ENCODE measurements around the gene PTPN5.

Gene PTPN5

DNA sequence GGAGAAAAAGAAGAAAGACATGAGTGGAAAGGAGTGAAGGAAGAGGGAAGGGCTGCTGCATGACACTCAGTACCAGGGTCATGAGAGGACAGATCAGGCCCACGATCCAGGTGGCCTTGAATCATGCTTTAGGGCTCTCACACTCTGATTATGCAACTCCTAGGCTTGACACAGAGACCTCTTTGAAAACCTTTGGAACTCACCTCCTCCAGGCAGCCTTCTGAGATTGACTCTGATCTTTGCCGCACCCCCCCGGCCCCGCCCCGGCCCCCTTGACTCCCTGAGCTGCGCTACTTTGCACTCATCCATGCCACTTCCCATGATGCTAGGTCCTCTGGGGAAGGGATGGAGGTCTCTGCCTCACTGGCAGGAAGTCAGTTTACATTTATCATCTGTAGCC is 10.7 kb downstream of the PTPN5 start:
- Histone ChIP-seq H3K4me3 (no peak overlapping the region), H3K27ac (no peak overlapping the region)
- TF ChIP-seq, protein P1, sequence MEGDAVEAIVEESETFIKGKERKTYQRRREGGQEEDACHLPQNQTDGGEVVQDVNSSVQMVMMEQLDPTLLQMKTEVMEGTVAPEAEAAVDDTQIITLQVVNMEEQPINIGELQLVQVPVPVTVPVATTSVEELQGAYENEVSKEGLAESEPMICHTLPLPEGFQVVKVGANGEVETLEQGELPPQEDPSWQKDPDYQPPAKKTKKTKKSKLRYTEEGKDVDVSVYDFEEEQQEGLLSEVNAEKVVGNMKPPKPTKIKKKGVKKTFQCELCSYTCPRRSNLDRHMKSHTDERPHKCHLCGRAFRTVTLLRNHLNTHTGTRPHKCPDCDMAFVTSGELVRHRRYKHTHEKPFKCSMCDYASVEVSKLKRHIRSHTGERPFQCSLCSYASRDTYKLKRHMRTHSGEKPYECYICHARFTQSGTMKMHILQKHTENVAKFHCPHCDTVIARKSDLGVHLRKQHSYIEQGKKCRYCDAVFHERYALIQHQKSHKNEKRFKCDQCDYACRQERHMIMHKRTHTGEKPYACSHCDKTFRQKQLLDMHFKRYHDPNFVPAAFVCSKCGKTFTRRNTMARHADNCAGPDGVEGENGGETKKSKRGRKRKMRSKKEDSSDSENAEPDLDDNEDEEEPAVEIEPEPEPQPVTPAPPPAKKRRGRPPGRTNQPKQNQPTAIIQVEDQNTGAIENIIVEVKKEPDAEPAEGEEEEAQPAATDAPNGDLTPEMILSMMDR (IDR thresholded peaks at IDR 0.05) = no peak
- DNase-seq (ENCODE audit: low spot score) = no peak

DNA sequence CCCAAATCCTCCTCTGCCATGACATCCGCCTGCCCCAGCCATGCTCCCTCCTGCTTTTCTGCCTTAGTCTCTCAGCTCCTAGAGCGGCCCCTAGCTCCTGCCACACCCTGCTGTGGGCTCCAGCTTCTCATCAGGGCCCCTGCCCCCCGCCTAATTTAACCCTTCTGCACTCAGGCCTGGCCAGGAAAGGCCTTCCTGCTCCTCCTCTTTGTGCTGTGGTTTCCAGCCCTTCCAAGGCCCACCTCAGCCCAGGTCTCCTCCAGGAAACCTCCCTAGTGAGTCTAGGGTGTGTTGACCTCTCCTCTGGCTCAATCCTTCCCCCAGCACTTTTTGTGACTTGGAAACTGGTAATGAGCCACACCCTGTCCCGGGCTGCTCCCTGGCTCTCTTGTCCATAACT is 11.3 kb downstream of the PTPN5 start:
- Histone ChIP-seq H3K27ac (no peak overlapping the region), H3K4me3 (no peak overlapping the region)
- TF ChIP-seq, protein P1 (IDR thresholded peaks at IDR 0.05) = no peak
- DNase-seq (ENCODE audit: low spot score) = no peak

DNA sequence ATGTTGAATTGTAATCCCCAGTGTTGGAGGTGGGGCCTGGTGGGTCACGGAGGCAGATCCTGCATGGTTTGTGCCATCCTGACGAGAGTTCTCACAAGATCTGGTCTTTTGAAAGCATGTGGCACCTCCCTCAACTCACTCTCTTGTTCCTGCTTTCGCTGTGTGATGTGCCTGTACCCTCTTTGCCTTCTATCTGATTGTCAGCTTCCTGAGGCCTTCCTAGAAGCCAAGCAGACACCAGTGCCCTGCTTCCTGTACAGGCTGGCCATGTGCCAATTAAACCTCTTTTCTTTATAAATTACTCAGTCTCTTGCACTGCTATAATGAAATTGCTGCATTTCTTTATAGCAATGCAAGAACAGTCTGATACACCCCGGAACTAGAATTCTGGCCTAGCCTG is 13.1 kb downstream of the PTPN5 start:
- Histone ChIP-seq H3K27ac (no peak overlapping the region), H3K4me3 (no peak overlapping the region)
- TF ChIP-seq, protein P1 (IDR thresholded peaks at IDR 0.05) = no peak
- DNase-seq (ENCODE audit: low spot score) = no peak

DNA sequence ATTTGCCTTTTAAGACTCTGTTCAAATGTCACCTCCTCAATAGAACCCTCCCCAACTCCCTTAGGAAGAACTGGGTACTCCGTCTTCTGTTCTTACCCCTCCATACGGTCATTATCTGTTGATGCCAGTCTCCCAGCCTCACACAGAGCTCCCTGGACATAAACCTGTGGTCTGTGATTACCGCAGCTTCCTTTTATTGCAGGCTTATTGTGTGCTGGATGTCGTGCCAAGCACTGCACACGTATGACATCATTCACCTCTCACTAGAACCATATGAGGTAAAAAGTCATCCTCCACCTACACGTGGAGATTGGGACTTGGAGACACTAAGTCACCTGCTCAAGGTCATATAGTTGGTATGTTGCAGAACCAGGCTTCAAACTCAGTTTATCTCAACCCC is 15.3 kb downstream of the PTPN5 start:
- Histone ChIP-seq H3K27ac (no peak overlapping the region), H3K4me3 (no peak overlapping the region)
- no peak for DNase-seq (ENCODE audit: low spot score)
- TF ChIP-seq, protein P1 (IDR thresholded peaks at IDR 0.05) = no peak

DNA sequence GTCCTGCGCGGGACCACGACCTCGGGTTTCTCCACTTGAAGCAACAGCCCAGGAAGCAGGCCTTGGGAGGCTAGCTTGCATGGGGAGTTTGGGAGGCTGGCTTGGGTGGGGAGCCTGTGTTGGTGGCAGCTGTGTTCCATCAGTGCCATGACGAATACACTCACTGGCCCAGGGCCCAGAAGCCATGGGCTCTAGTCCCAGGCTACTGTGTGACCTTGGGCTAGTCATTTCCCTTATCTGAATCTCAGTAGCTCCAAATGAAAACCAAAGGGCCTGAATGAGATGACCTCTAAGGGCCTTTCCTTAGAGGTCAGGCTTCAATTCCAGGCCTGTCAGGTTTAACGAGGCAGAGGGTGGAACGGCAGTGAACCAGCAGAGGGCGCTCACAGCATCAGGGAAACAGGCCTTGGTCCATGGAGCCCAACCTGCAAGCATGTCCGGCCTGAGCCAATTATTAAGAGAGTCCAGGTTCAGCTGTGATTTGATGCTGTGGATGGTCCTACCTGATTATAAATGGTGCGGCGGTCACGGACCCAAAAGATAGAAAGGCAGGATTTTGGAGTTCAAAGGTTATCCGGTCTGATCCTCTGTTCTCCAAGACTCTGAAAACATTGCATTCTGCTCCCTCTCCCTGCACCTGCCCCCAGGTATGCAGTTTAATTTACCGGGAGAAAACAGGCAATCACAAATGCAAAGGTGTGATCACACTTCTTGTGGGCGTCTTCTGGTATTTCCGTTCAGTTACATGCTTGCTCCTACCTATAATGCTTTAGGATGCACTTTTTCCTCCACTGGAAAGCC is 15.9 kb downstream of the PTPN5 start:
- no peak overlapping the region for H3K4me3 ChIP-seq
- H3K27ac ChIP-seq = no peak overlapping the region
- TF ChIP-seq, protein P1 (IDR thresholded peaks at IDR 0.05) = no peak
- no peak for DNase-seq (ENCODE audit: low spot score)

DNA sequence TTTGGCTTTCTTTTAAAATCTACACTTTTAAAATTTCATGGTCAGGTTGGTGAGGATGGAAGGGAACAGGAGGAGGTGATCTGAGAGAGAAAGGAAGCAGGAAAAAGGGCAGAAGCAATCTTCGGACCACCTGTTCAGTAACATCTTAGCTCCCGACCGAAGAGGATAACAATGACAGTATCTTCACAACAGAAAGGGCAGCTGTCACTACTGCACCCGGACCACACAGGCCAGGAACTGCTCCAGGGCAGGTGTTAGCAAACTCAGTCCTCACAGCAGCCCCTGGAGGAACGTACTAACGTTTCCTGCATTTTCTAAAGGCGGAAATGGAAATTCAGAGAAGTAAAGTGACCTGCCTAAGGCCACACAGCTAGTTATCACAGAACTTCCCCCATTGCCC is 16.8 kb downstream of the PTPN5 start:
- Histone ChIP-seq H3K4me3 (no peak overlapping the region), H3K27ac (no peak overlapping the region)
- no peak for DNase-seq (ENCODE audit: low spot score)
- TF ChIP-seq, protein P1 (IDR thresholded peaks at IDR 0.05) = no peak

DNA sequence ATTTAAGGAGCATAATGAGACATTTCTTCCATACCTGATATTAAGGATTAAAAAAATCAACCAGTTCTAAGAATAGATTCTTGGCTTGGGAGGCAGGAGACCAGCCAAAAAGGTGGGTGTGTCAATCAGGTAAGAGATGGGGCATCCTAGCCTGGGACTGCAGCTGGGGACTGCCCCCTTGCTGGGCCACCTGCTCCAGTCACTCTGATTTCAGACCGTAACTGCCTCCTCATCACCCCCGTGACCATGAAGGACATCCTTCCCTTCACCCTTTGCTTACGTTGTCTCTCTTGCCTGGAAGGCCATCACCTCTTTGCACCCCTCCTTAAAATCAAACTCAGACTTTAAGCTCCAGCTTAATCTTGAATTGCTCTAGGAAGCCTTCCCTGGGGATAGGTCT is 17.9 kb downstream of the PTPN5 start:
- Histone ChIP-seq H3K4me3 (no peak overlapping the region), H3K27ac (no peak overlapping the region)
- no peak for DNase-seq (ENCODE audit: low spot score)
- TF ChIP-seq, protein P1 (IDR thresholded peaks at IDR 0.05) = no peak
